Esophagus muscularis mucosa (tissue), 4 donors: Measurements from ENCODE around the gene TSPY8. TPM values are rescaled to one million over a fixed set of nuclear protein-coding genes. Genes with fewer than 3 reads are reported as not detected.
"Not testable (repeated sequence)": the region's sequence is repeated elsewhere in the genome, so short reads cannot be mapped to it uniquely, and the experiment has no call there.

Experiments
- DNase-seq: peaks from one replicate; pipeline ENCODE4 v3.0.0-alpha.2; 2017; ENCODE audit errors: extremely low spot score
- H3K27ac ChIP-seq, 4 donors: fragments of 200-600 bp; sonication (generic); replicated peaks in 1 of 4; 1 replicate in 3 of 4; 2 replicates in 1 of 4; pipeline ENCODE4 v1.5.1; 2016 to 2019; ENCODE audit warnings: mild to moderate bottlenecking in 1 of 4
- H3K27me3 ChIP-seq, 4 donors: fragments of 200-600 bp; sonication (generic); one replicate each; pipeline versions ENCODE4 v1.5.1 to v1.6.0; 2016 to 2019
- H3K36me3 ChIP-seq, 4 donors: fragments of 200-600 bp; sonication (generic); one replicate each; pipeline ENCODE4 v1.5.1; 2016 to 2019
- H3K4me1 ChIP-seq, 4 donors: fragments of 200-600 bp; sonication (generic); one replicate each; pipeline ENCODE4 v1.5.1; 2016 to 2019
- H3K4me3 ChIP-seq, 4 donors: fragments of 200-600 bp; sonication (generic); 1 replicate in 2 of 4; 2 replicates in 2 of 4; pipeline ENCODE4 v1.5.1; 2016 to 2019; ENCODE audit warnings: mild to moderate bottlenecking in 4 of 4, moderate library complexity in 1 of 4
- H3K9me3 ChIP-seq, 4 donors: fragments of 200-600 bp; sonication (generic); 1 replicate in 3 of 4; 2 replicates in 1 of 4; pipeline ENCODE4 v1.5.1; 2016 to 2019
- EP300 ChIP-seq: sonication (generic); formaldehyde crosslinking; IDR thresholded peaks from one replicate; pipeline ENCODE4 v1.6.1; 2017; ENCODE audit warnings: antibody characterized with exemption
- POLR2A ChIP-seq: fragments of 450-650 bp; IDR thresholded peaks from one replicate; pipeline ENCODE4 v1.6.1; 2017; ENCODE audit warnings: antibody characterized with exemption, moderate library complexity, mild to moderate bottlenecking, low read depth
- POLR2AphosphoS5 ChIP-seq, 2 donors: sonication (generic); formaldehyde crosslinking; IDR thresholded peaks; one replicate each; pipeline ENCODE4 v1.6.1; 2017; ENCODE audit warnings: antibody characterized with exemption in 2 of 2
- WGBS: methylation state at CpG from one replicate; pipeline ENCODE4 v1.1.5; 2018; 5-methylcytosine and 5-hydroxymethylcytosine counted together
- intact Hi-C: fragments of 100-400 bp; cut with DNase I; formaldehyde crosslinking; loops from one replicate; pipeline ENCODE4 v1.15.1; 2023
- small RNA-seq, 3 donors: library from RNA; depleted of rRNA; stranded (forward); fragments of <200 nt; gene quantifications; one replicate each; pipeline ENCODE3, GENCODE V24; 2016
- total RNA-seq, 4 donors: library from RNA; depleted of rRNA; stranded (reverse); fragments of >200 nt; gene quantifications; one replicate each; pipeline versions ENCODE4 v1.1.0 to v1.2.1, GENCODE V29; 2016
- TF ChIP-seq, protein P1 (sequence below), 3 experiments: fragments of 200-600 bp in 2 of 3; fragments of 450-650 bp in 1 of 3; sonication (generic) in 2 of 3; IDR thresholded peaks; one replicate each; pipeline ENCODE4 v1.5.1; 2017 to 2019; ENCODE audit warnings: antibody characterized with exemption in 3 of 3, mild to moderate bottlenecking in 2 of 3, moderate library complexity in 1 of 3

The TSPY8 gene, protein sequence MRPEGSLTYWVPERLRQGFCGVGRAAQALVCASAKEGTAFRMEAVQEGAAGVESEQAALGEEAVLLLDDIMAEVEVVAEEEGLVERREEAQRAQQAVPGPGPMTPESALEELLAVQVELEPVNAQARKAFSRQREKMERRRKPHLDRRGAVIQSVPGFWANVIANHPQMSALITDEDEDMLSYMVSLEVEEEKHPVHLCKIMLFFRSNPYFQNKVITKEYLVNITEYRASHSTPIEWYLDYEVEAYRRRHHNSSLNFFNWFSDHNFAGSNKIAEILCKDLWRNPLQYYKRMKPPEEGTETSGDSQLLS
- not detected for total RNA-seq

DNA sequence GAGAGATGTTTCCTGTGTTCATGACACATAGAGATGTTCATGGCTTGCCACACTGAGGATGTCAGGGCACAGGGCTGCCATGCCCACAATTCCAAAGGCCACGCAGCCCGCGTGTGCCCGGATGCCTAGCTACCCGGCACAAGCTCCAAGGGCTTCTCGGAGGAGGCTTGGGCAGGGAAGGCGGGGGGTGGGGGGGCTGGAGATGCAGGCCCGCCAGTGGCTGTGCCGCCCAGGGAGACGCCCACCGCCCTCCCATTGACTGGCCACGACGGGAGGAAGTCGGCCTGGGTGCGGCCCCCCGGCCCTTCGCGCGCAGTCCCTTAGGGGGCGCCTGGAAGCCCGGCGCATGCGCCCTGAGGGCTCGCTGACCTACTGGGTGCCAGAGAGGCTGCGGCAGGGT lies at the start of gene TSPY8:
TSPY8 (plus strand) TSS at position 301 of the 400 bp plus-strand sequence; CDS start at position 347, 46 bp downstream.
- H3K4me1 ChIP-seq, H3K9me3 ChIP-seq, H3K27me3 ChIP-seq, intact Hi-C loops, H3K4me3 ChIP-seq, DNase-seq, H3K27ac ChIP-seq, H3K36me3 ChIP-seq: not testable (repeated sequence)
- WGBS, result no CpG with 5 or more reads among the region's 25 CpGs

DNA sequence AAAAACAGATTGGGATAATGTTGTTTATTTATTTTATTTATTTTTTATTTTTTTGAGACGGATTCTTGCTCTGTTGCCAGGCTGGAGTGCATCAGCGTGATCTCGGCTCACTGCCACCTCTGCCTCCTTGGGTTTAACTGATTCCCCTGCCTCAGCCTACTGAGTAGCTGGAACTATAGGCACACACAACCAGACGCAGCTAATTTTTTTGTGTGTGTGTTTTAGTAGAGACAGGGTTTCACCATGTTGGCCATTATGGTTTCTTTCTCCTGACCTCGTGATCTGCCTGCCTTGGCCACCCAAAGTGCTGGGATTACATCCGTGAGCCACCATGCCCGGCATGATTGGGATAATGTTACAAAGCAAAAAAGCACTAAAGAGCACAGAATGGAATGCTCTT lies 36.6 kb upstream of the TSPY8 start:
- Histone ChIP-seq H3K27ac (no peak overlapping the region), H3K27me3 (no peaks in the 10 kb centered on the region), H3K36me3 (no peaks in the 10 kb centered on the region), H3K9me3 (no peaks in the 10 kb centered on the region), H3K4me1 (no peaks in the 10 kb centered on the region), H3K4me3 (no peak overlapping the region)
- no peak for TF ChIP-seq EP300
- no peak for TF ChIP-seq POLR2AphosphoS5 (IDR thresholded peaks at IDR 0.05)
- TF ChIP-seq, protein P1, sequence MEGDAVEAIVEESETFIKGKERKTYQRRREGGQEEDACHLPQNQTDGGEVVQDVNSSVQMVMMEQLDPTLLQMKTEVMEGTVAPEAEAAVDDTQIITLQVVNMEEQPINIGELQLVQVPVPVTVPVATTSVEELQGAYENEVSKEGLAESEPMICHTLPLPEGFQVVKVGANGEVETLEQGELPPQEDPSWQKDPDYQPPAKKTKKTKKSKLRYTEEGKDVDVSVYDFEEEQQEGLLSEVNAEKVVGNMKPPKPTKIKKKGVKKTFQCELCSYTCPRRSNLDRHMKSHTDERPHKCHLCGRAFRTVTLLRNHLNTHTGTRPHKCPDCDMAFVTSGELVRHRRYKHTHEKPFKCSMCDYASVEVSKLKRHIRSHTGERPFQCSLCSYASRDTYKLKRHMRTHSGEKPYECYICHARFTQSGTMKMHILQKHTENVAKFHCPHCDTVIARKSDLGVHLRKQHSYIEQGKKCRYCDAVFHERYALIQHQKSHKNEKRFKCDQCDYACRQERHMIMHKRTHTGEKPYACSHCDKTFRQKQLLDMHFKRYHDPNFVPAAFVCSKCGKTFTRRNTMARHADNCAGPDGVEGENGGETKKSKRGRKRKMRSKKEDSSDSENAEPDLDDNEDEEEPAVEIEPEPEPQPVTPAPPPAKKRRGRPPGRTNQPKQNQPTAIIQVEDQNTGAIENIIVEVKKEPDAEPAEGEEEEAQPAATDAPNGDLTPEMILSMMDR (IDR thresholded peaks at IDR 0.05), result no peak
- no peak for TF ChIP-seq POLR2A
- intact Hi-C loops, result no loop called here
- WGBS, result no CpG with 5 or more reads among the region's 7 CpGs
- no peak for DNase-seq

- H3K36me3 ChIP-seq, H3K27ac ChIP-seq, H3K27me3 ChIP-seq, H3K4me3 ChIP-seq, H3K4me1 ChIP-seq, H3K9me3 ChIP-seq, DNase-seq, intact Hi-C loops: not testable (repeated sequence)
- WGBS, result no CpG with 5 or more reads among the region's 26 CpGs
Observed at GRCh38 chrY:9337164-9337563, 20.4 kb upstream of the TSPY8 start, which contains the start of gene TSPY4. TSS of gene TSPY4 (plus strand) at chrY:9337464. CDS start at chrY:9337510, 46 bp downstream.

DNA sequence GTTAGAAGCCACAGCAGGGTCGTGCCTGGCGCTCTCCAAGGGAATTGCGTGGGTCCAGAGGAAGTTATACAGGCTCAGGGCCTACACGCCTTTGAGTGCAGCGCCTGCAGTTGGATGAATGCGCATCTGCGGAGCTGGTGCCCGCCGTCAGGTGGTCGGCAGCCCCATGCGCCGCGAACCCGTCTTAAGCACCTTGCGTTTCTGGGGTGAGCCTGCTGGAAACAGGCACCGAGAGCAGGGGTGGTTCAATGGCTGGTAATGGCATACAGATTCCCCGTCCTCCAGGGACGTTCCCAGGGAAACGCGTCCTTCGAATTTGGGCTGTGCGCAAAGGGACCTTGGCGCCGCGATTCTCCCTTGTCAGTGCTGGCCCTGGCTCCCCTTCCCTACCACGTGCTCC lies 38.9 kb downstream of the TSPY8 start:
- intact Hi-C loops, DNase-seq, H3K36me3 ChIP-seq, H3K27me3 ChIP-seq, H3K4me1 ChIP-seq, H3K27ac ChIP-seq, H3K9me3 ChIP-seq, H3K4me3 ChIP-seq: not testable (repeated sequence)
- WGBS, result no CpG with 5 or more reads among the region's 26 CpGs

- H3K4me3 ChIP-seq, H3K36me3 ChIP-seq, H3K9me3 ChIP-seq, DNase-seq, H3K4me1 ChIP-seq, intact Hi-C loops, H3K27me3 ChIP-seq, H3K27ac ChIP-seq: not testable (repeated sequence)
- no CpG with 5 or more reads among the region's 26 CpGs for WGBS
Observed at GRCh38 chrY:9398121-9398520, 40.5 kb downstream of the TSPY8 start, which contains the start of gene TSPY3. TSS of gene TSPY3 (plus strand) at chrY:9398421. CDS start at chrY:9398467, 46 bp downstream.

Small RNAs within 50 kb of the gene (small RNA-seq; reads per million reads assigned to genes)
- gene AC006158.1, result 0 reads per million in 3 donors

Other genes with a start within 250 kb of the TSPY8 start
- not detected for gene TSPY4, start 20.3 kb upstream of the TSPY8 start, total RNA-seq
- gene TSPY3, start 40.6 kb downstream of the TSPY8 start, total RNA-seq, result not detected
- gene TSPY1, start 109.2 kb downstream of the TSPY8 start, total RNA-seq, result not detected
- gene TSPY9, start 129.5 kb downstream of the TSPY8 start, total RNA-seq, result not detected
- gene TSPY10, start 170.1 kb downstream of the TSPY8 start, total RNA-seq, result not detected